GM19468 (cell line): Measurements from ENCODE around the gene GMPR.

Experiments used
- ATAC-seq: cut with Tn5 transposase; IDR thresholded peaks from one replicate; pipeline ENCODE4 v1.9.1; 2021; ENCODE audit warnings: mild to moderate bottlenecking, moderate library complexity, moderate number of reproducible peaks; ENCODE audit not compliant: unreplicated experiment; ENCODE audit errors: extremely low read depth

GMPR gene

DNA sequence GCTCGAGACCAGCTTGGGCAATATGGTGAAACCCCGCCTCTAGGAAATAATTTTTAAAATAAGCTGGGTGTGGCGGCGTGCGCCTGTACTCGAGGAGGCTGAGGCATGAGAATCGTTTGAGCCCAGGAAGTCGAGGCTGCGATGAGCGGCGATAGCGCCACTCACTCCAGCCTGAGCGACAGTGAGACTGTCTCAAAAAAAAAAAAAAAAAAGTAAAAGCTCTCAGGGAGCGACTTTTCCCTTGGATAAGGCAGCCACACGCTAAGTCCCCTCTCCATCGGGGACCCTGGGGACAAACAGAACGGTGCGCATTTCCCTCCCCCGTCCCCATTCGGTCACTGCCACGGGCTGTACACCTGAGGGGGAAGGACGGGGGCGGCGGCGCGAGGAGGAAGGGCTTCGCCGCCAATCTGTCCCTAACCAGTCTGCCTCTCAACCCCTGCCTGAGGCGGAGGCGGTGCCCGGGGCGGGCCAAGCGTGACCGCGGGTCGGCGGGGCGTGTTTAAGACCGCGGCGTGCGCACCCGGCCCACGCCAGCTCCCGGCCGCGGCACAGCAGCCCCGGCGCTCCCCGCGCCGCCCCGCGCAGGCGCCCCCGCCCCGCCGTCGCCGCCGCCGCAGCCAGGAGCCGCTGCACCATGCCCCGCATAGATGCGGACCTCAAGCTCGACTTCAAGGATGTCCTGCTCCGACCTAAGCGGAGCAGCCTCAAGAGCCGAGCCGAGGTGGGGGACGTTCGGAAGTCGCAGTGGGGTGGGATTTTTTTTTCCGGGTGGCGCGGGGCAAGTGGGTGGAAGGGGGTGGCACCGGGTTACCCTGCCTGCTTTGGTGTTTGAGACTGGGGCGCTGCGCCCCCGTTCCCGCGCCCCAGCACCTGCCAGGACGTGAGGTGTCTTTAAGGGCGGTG lies at the start of gene GMPR:
Gene GMPR, plus strand, starts transcription at position 531 of the 906 bp plus-strand sequence. Its CDS starts 107 bp downstream, at position 638.
- ATAC-seq, result peak; percentile 70

DNA sequence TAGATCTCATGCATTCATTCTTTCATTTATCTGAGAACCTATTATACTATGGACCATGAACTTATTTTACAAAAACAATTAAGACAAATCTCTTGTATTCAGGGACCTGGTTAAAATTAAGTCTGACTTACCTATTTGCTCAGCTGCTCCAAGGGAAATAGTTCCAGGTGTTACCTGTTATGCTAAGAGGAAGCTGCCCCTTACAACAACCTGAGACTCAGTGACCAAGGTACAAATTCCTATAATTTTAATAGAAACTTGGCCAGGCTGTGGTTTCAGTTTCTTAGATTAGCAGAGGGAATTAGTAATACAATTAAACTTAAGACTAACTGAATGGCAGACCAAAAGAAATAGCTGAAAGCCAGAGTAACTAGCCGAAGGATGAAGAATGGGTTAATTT lies 48.2 kb upstream of the GMPR start:
- ATAC-seq, result no peak

DNA sequence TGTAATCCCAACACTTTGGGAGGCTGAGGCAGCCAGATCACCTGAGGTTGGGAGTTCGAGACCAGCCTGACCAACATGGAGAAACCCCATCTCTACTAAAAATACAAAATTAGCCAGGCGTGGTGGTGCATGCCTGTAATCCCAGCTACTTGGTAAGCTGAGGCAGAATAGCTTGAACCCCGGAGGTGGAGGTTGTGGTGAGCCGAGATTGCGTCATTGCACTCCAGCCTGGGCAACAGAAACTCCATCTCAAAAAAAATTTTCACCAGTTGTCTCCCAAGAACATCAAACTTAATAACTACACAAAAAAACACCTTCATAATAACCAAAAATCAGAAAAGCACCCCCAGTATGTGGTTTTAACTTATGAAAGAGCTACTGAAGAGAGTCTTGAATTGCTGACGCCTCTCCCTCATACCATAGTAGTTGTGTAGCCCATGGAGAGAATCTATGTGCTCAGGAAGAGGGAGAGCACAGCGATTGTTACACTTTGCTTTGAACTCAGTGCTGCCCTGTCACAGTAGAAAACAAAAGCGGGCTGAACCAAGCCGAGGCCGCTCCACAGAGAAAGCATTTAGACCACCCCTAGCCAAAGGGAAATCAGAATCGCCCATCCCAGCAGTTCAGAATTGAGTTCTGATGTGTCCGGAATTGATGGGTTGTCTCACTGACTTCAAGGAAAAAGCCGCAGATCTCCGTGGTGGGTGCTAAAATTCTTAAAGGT lies 42.0 kb upstream of the GMPR start:
- no peak for ATAC-seq

DNA sequence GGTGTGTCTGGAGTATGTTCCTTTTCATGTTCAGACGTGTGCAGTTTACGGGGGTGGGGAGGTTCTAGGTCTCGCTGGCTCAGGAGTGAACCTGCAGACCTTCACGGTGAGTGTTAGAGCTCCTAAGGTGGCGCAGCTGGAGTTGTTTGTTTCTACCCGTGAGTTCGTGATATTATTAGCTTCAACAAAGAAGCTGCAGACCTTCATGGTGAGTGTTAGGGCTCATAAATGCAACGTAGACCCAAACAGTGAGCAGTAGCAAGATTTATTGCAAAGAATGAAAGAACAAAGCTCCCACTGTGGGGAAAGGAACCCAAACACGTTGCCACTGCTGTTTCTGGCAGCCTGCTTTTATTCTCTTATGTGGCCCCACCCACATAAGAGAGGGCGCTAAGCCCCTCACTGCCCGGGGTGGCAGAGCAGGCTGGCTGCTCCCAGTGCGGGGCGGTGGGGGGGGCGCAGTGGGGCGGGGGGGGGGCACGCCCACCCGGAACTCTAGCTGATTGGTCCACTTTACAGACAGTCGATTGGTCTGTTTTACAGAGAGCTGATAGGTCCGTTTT lies 41.3 kb upstream of the GMPR start:
- no peak for ATAC-seq

DNA sequence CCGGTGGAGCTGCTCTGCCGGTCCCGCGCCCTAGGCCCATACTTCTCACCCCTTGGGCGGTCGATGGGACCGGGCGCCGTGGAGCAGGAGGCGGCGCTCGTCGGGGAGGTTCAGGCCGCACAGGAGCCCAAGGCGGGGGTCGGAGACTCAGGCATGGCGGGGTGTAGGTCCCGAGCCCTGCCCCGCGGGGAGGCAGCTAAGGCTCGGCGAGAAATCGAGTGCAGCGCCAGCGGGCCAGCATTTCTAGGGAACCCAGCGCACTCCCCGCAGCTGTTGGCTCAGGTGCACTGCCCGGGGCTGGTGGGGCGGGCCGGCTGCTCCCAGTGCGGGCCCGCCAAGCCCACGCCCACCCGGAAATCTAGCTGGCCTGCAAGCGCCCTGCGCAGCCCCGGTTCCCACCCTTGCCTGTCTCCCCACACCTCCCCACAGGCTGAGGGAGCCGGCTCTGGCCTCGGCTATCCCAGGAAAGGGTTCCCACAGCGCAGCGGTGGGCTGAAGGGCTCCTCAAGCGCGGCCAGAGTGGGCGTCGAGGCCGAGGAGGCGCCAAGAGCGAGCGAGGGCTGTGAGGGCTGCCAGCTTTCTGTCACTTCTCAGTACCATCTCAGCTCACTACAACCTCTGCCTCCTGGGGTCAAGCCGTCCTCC lies 40.2 kb upstream of the GMPR start:
- ATAC-seq, result no peak

DNA sequence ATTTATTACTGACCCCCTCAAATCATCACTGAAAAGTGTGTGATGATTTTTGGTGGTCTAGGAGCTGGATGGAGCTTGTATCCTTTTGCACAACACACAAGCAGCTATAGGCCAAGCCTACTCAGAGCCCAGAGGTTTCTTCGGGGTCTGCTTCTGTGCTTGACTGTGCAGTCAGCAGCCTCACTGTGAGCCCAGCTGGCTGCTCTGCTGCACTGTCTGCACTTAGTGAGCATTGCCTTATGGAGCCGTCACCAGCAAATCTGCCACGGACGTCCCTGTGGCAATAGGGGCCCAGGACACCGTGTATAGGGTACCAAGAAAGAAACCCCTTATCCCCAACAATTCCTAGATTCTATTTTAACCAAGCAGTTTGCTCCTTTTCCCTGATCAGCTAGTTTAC lies 38.6 kb upstream of the GMPR start:
- ATAC-seq, result no peak

DNA sequence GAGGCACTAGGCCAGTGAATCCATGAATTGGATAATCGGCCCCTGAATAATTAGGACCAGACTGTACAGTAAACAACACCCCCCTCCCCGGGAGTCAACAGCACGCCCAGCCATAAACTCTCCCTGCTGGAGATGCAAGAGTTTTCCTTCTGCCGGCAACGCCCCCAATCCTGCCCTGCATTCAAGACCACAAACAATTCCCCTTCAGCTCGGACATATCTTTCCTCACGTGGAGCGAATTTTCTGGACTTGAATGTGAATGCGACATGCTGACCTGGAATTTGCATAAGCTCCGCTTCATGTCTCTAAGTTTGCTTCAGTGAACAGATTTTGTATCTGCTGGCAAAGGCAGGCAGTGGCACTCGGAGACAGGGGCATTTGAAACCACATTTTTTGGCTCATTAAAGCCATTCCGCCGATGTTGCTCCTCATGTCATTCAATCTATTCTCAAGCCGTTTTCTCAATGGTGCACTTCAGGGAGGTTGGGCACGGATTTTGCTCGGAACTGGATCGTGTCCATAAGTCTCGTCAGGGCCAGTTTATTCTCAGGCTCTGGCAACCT lies 38.0 kb upstream of the GMPR start:
- ATAC-seq, result no peak

DNA sequence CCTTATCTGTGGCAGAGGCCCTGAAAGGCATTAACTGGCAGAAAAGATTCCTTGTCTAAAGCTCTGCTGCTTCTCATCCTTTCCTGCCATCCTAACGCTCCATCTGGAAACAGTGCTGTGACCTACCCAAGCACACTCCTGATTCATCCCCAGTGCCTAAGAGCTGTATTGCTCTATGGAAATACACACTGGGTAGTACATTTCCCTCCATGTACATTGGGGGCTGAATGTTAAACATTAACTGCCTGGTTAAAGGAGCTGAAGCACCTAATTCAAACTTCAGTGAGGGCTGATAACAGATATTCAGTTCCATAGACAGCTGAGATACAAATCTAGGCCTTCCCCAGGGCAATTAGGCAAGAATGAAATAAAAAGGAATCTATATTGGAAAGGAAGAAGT lies 36.7 kb upstream of the GMPR start:
- no peak for ATAC-seq

DNA sequence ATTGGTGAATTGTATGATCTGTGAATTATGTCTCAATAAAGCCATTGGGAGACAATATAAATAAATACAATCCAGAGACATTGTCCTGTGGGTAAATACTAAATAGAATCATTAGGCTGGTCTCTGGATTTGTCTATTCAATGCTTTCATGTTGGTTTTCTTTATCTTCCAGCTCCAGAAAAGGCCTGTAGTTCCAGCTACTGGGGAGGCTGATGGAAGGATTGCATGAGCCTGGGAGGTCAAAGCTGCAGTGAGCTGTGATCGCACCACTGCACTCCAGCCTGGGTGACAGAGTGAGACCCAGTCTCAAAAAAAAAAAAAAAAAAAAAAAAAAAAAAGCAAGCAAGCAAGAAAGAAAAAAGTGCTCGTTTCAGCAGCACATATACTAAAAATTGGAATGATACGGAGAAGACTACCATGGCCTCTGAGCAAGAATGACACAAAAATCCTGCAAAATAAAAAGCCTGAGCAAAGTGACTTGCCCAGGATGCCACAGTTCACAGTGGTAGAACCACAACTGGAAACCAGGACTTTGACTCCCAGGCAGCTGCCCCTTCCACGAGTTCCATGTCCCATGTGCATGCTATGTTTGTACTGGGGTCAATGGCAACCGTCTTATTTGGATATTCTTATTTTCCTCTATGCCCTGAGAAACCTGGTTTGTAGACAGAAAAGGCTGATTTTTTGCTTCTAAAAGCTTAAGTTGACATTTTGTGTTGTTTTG lies 33.6 kb upstream of the GMPR start:
- no peak for ATAC-seq

DNA sequence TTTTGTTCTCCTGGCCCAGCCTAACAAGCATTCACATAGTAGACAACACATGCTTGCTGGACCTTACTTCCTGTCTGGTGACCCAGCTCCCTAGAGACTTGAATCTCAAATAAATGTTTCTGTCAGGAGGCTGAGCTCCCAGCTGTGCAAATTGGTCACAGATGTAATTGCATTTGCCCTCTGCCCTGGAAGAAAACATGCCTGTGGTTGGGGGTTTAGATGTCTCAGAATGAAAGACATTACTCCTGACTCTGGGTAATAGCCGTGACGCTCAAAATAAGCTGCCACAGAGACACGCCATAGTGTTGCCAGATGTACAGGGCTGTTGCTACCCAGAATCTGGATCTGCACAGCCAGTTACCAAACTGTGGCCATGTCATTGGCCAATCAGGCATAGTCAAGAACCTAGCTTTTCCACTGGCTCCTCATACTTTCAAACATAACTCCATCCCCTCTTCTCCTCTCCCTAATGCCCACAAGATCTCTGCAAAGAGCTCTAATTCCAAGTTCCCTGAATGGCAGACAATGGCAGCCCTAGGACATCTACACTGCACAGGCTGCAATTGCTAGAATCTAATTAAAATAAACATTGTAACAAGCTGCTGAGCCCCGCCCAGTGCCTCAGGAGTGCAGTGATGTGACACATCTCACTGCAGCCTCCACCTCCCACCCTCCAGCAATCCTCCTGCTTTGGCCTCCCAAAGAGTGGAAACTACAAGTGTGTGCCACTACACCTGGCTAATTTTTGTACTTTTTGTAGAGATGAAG lies 32.8 kb upstream of the GMPR start:
- ATAC-seq, result peak; percentile 79

DNA sequence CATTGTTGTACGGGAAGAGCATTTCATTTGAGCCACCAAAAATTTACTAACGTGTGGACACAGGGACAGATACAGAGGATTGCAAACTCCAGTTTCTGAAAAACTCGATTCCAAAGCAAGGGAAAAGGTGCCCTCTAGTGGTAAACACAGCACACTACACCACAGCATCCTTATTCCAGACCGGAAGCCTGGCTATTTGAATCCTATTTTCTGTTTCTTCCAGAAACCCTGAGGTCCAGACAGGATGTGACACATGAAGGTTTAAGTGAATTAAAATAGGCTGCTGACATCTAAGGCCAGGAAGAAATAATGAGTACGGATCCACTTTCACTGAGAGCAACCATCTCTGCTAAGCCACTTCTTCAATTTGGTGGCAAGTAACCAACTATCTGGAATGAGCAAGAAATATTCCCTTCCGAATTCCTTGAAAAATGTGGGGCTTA lies 31.8 kb upstream of the GMPR start:
- ATAC-seq, result no peak

DNA sequence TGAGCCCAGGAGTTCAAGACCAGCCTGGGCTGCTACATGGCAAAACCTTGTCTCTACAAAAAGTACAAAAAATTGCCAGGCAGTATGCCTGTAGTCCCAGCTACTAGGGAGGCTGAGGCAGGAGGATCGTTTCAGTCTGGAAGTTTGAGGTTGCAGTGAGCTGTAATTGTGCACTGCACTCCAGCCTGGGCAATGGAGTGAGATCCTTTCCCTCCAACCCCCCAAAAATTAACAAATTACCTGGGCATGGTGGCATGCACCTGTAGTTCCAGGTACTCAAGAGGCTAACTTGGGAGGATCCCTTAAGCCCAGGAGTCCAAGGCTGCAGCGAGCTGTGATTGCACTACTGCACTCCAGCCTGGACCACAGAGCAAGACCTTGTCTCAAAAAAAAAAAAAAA lies 29.4 kb upstream of the GMPR start:
- ATAC-seq, result no peak

DNA sequence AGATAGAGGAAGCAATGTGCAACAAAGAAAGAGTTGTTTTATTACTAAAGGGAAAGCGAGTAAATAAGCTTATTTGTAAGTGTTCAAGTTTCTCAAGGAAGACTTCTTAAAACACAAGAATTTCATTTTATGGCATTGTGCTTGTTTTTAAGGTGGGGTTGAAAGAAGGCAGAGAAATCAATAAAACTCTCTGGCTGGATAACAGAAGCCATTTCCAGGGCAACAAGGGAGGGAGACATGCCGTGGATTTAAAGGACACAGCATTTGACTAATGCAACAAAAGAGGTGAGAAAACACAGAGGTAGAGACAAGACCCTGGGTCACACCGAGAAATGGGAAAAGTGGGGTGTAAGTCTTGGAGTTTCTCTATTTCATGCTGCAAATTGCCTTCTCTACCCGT lies 28.8 kb upstream of the GMPR start:
- ATAC-seq, result no peak

DNA sequence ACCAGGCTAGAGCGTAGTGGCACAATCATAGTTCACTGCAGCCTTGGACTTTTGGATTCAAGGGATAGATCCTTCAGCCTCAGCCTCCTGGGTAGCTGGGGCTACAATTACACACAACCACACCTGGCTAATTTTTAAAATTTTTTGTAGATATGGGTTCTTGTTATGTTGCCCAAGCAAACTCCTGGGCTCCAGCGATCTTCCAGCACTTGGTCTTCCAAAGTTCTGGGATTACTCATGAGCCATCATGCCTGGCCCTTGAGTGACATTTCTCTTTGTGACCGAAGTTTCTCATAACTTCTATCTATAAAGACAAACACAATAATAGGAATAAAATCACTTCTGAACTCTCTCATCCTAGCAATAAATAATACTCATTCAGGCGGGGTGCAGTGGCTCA lies 26.1 kb upstream of the GMPR start:
- ATAC-seq, result no peak

DNA sequence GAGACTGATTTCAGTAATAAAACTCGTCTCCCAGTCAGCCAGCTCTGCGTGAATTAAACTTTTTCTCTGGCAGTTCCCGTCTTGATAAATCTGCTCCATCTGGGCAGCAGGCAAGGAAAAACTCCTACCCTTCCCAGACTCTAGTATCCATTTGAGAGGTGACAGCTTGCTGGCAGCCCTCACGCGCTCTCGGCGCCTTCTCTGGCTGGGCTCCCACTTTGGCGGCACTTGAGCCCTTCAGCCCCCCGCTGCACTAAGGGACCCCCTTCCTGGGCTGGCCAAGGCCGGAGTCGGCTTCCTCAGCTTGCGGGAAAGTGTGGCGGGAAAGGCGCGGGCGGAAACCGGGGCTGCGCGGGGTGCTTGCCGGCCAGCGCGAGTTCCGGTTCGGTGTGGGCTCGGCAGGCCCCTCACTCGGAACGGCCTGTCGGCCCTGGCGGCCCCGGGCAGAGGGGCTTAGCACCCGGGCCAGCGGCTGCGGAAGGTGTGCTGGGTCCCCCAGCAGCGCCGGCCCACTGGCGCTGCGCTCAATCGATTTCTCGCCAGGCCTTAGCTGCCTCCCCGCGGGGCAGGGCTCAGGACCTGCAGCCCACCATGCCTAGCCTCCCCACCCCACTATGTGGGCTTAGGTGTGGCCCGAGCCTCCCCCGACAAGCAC lies 21.8 kb upstream of the GMPR start:
- ATAC-seq, result no peak

DNA sequence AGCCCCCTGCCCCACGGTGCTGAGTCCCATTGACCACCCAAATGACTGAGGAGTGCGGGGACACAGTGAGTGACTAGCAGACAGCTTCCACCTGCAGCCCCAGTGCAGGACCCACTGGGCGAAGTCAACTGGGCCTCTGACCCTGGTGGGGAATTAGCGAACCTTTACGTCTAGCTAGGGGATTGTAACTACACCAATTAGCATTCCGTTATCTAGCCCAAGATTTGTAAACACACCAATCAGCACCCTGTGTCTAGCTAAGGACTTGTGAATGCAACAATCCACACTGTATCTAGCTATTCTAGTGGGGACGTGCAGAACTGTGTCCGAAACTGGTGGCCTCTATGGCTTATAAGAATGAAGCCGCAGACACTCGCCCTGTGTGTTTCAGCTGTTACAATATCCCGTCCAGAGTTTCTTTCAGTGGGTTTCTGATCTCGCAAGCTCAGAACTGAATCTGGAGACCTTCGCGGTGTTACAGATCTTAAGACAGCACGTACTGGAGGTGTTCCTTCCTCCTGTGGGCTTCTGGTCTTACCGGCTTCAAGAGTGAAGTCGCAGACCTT lies 21.1 kb upstream of the GMPR start:
- ATAC-seq, result no peak

DNA sequence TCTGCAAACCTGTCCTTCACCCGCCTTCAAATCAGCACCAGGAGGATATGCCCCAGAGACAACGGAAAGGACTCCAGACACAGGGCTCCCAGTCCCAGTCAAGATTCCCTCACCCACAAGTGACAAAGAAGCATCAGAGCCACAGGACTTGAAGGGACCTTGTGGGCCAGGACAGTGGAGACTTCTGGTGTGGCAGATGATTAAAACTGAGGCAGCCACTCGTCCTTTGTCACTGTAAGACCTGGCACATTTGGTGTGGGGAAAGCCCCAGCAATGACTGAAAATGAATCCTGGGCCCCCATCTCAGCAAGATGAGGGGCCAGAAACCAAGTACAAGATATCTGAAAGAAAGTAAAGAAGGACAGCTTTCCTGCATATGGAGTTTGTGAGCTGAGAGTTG lies 15.6 kb upstream of the GMPR start:
- ATAC-seq, result no peak

DNA sequence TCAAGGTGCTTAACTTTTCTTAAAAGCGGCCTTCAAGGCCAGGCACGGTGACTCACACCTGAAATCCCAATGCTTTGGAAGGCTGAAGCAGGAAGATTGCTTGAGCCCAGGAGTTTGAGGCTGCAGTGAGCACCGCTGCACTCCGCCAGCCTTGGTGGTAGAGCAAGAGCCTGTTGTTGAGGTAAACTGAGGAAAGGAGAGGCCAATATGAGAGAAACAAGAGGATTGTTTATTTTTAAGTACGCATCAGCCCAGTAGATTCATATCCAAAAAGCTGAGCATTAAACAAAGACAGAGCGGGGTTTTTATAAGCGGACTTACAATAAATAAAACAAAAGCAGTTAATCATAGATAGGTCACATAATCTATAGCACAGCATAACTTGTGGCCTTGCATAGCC lies 15.0 kb upstream of the GMPR start:
- ATAC-seq, result no peak
